Heart left ventricle (tissue), 13 donors: Measurements from ENCODE around the gene CCDC28A.

Experiments used
- POLR2A ChIP-seq, 2 donors: fragments of 450-650 bp; IDR thresholded peaks; one replicate each; pipeline ENCODE4 v1.6.1; 2017; ENCODE audit warnings: antibody characterized with exemption in 2 of 2, mild to moderate bottlenecking in 2 of 2, moderate library complexity in 2 of 2
- TF ChIP-seq, protein P1 (sequence below), 12 donors: fragments of 200-600 bp; sonication (generic) in 4 of 12; IDR thresholded peaks; one replicate each; pipeline versions ENCODE4 v1.5.0 to v1.8.0; 2018 to 2022; ENCODE audit warnings: antibody characterized with exemption in 12 of 12, mild to moderate bottlenecking in 5 of 12
- donor health status: ischemic (EF 13 %, LVEDD 7.1; RV severe dilation, severe dysfunction).
- donor health status: DM: no; HTN: yes; CAD: no.
- donor health status: DM: no; HTN: no; CAD: no.
- donor health status: ischemic (EF 25% LVEDD 6.9; RV normal size, moderate dysfunction).
- donor health status: ischemic (EF 25% LVEDD 5.7; RV mildly dilated, moderate dysfunction).
- donor health status: ischemic (EF 35%, LVEDD 5.7; RV mildly dilated, moderate dysfunction).
- donor health status: nonischemic (EF 11% LVEDD 7.7; RV severe dilation, severe dysfunction).
- donor health status: DM: yes; HTN: yes; CAD: no.
- donor health status: PGD.
- donor health status: ischemic (EF 29% LVEDD 5.4; RV normal size, mild dysfunction).
- donor health status: nonischemic (EF 23%, LVEDD 6.1; RV moderate dilation, normal function).

- TF ChIP-seq, protein P1, sequence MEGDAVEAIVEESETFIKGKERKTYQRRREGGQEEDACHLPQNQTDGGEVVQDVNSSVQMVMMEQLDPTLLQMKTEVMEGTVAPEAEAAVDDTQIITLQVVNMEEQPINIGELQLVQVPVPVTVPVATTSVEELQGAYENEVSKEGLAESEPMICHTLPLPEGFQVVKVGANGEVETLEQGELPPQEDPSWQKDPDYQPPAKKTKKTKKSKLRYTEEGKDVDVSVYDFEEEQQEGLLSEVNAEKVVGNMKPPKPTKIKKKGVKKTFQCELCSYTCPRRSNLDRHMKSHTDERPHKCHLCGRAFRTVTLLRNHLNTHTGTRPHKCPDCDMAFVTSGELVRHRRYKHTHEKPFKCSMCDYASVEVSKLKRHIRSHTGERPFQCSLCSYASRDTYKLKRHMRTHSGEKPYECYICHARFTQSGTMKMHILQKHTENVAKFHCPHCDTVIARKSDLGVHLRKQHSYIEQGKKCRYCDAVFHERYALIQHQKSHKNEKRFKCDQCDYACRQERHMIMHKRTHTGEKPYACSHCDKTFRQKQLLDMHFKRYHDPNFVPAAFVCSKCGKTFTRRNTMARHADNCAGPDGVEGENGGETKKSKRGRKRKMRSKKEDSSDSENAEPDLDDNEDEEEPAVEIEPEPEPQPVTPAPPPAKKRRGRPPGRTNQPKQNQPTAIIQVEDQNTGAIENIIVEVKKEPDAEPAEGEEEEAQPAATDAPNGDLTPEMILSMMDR (IDR thresholded peaks at IDR 0.05): no peak
- TF ChIP-seq POLR2A (IDR thresholded peaks at IDR 0.05): no peak
Measured at GRCh38 chr6:138832182-138832581, 58.6 kb downstream of the CCDC28A start.
